ENCODE results near the gene ASB11.

GRCh38 chrX:15269618-15270521, 45.6 kb downstream of the ASB11 start, which contains the start of gene ASB9:
- TF ChIP-seq EZH2 (IDR thresholded peaks at IDR 0.05) (no peak), CTCF (IDR thresholded peaks at IDR 0.05) (no peak)
